Aorta (tissue), 5 donors: ENCODE data around the gene ZNF804A. TPM values are rescaled to one million over a fixed set of nuclear protein-coding genes. Genes with fewer than 3 reads are reported as not detected.

Experiments used
- ATAC-seq: fragments of 200-7000 bp; cut with Tn5 transposase; one replicate; pipeline ENCODE4 v1.9.1; 2022; ENCODE audit warnings: moderate library complexity; ENCODE audit not compliant: low FRiP score
- DNase-seq, 2 donors: peaks; one replicate each; pipeline ENCODE4 v3.0.0-alpha.2; 2020
- H3K27ac ChIP-seq, 2 donors: one replicate each; pipeline ENCODE4 v1.5.1; 2013; ENCODE audit warnings: low read length in 2 of 2, mild to moderate bottlenecking in 2 of 2, moderate library complexity in 2 of 2, control low read depth in 1 of 2, inconsistent platforms in 1 of 2, low read depth in 1 of 2
- H3K27me3 ChIP-seq, 2 donors: one replicate each; pipeline ENCODE4 v1.6.1; 2013; ENCODE audit warnings: control low read depth in 1 of 2, low read length in 1 of 2, mild to moderate bottlenecking in 1 of 2, moderate library complexity in 1 of 2; ENCODE audit not compliant: insufficient read depth in 2 of 2, control insufficient read depth in 1 of 2
- H3K36me3 ChIP-seq, 2 donors: one replicate each; pipeline ENCODE4 v1.6.1; 2013; ENCODE audit warnings: control low read depth in 1 of 2, low read length in 1 of 2, mild to moderate bottlenecking in 1 of 2; ENCODE audit not compliant: insufficient read depth in 2 of 2, control insufficient read depth in 1 of 2
- H3K4me1 ChIP-seq, 2 donors: one replicate each; pipeline ENCODE4 v1.6.1; 2013; ENCODE audit warnings: low read length in 2 of 2, control low read depth in 1 of 2, mild to moderate bottlenecking in 1 of 2, moderate library complexity in 1 of 2; ENCODE audit not compliant: insufficient read depth in 2 of 2, control insufficient read depth in 1 of 2
- H3K4me3 ChIP-seq, 2 donors: one replicate each; pipeline ENCODE4 v1.5.1; 2013; ENCODE audit warnings: low read length in 2 of 2, control low read depth in 1 of 2, mild to moderate bottlenecking in 1 of 2
- H3K9me3 ChIP-seq: one replicate; pipeline ENCODE4 v1.6.1; 2013; ENCODE audit warnings: mild to moderate bottlenecking, low read length; ENCODE audit not compliant: control insufficient read depth
- WGBS, 2 donors: extraction: QIAGEN DNeasy Blood & Tissue Kit; methylation state at CpG; one replicate each; pipeline ENCODE4 v1.1.7; 2013; 5-methylcytosine and 5-hydroxymethylcytosine counted together
- intact Hi-C, 2 donors: fragments of 100-400 bp; cut with DNase I; formaldehyde crosslinking; loops; one replicate each; pipeline versions ENCODE4 v1.14.2 to v1.15.0; 2022
- polyA plus RNA-seq, 2 donors: library from polyadenylated mRNA; stranded (reverse); fragments of 200-250 nt; gene quantifications; one replicate each; pipeline ENCODE4 v1.2.3, GENCODE V29; 2013
- total RNA-seq, 2 donors: library from RNA; stranded (reverse); fragmentation: NEBNext Ultra II Directional; extraction: Animal tissue kit (Norgen Biotek cat#: 25700); gene quantifications; one replicate each; pipeline ENCODE4 v1.2.1, GENCODE V29; 2021
- donor health status: healthy with polysubstance abuse.
- donor health status: Bipolar disorder and iron deficiency.
- donor health status: DM: no; HTN: no; CAD: no.
- donor health status: DM: no; HTN: no; CAD: no.
- donor health status: DM: yes; HTN: yes; CAD: no.

ZNF804A gene
- total and polyA plus RNA-seq, 4 donors: 0.23 to 0.33 TPM; not detected in 2

DNA sequence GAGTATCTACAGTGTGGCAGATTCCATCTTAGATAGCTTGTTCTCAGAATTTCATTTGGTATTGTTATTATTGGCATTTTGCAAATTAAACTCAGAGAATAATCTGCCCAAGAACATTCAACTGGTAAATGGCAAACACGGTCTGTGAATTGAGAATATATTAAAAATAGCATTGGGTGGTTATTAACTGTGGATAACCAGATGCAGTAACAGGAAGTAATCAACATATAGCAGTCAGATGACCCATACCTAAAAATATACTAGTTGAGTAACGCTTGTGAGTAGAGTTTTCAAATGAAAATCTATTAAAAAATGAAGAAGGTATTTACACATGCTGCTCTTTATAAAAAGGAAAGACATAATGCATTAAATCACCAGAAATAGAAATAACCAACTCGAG is 129.5 kb downstream of the ZNF804A start:
- Histone ChIP-seq H3K4me1 (no peaks in the 10 kb centered on the region), H3K4me3 (no peak overlapping the region), H3K27ac (no peak overlapping the region), H3K27me3 (no peaks in the 10 kb centered on the region), H3K9me3 (no peaks in the 10 kb centered on the region), H3K36me3 (no peaks in the 10 kb centered on the region)
- no peak for DNase-seq
- 34 to 39% methylated on average over 3 of the region's 3 CpGs for WGBS, 2 donors
- ATAC-seq: no peak
- intact Hi-C loops: no loop called here

GRCh38 chr2:184728411-184728810 is 130.1 kb downstream of the ZNF804A start:
- intact Hi-C loops: no loop called here
- Histone ChIP-seq H3K27me3 (no peaks in the 10 kb centered on the region), H3K4me1 (no peaks in the 10 kb centered on the region), H3K36me3 (no peaks in the 10 kb centered on the region), H3K4me3 (no peak overlapping the region), H3K27ac (no peak overlapping the region), H3K9me3 (no peaks in the 10 kb centered on the region)
- ATAC-seq (no peak), DNase-seq (no peak)

GRCh38 chr2:184729581-184729980 is 131.3 kb downstream of the ZNF804A start:
- intact Hi-C loops: no loop called here
- no peak for ATAC-seq
- Histone ChIP-seq H3K9me3 (no peaks in the 10 kb centered on the region), H3K4me1 (no peaks in the 10 kb centered on the region), H3K4me3 (no peak overlapping the region), H3K27ac (no peak overlapping the region), H3K27me3 (no peaks in the 10 kb centered on the region), H3K36me3 (no peaks in the 10 kb centered on the region)
- 23 to 38% methylated on average over 3 of the region's 3 CpGs for WGBS, 2 donors
- no peak for DNase-seq

- no peak overlapping the region for H3K4me3 ChIP-seq
- H3K27me3 ChIP-seq: no peaks in the 10 kb centered on the region
- intact Hi-C loops: no loop called here
- H3K36me3 ChIP-seq: no peaks in the 10 kb centered on the region
- H3K9me3 ChIP-seq: no peaks in the 10 kb centered on the region
- H3K27ac ChIP-seq: no peak overlapping the region
- DNase-seq (no peak), ATAC-seq (no peak)
- H3K4me1 ChIP-seq: no peaks in the 10 kb centered on the region
- 90 to 95% methylated on average over 1 of the region's 1 CpG for WGBS, 2 donors
Measured at GRCh38 chr2:184730288-184730687, 132.0 kb downstream of the ZNF804A start.

DNA sequence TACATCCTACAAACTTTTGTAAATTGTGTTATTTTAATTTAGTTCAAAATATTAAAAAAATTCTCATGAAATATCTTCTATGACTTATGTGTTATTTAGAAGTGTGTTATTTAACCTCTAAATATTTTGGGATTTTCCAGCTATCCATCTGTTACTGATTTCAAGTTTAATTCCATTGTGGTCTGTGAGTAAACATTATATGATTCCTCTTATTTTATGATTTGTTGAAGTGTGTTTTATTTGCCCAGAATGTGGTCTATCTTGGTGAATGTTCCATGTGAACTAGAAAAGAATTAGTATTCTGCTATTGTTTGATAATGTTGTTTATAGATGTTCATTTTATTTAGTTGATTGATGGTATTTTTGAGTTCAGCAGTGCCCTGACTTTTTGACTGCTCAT is 136.0 kb downstream of the ZNF804A start:
- no peak for DNase-seq

GRCh38 chr2:184735611-184736010 is 137.3 kb downstream of the ZNF804A start:
- no peak for DNase-seq
- no peaks in the 10 kb centered on the region for H3K27me3 ChIP-seq
- H3K27ac ChIP-seq: no peak overlapping the region
- intact Hi-C loops: no loop called here
- WGBS, 2 donors: 59 to 71% methylated on average over 1 of the region's 1 CpG
- H3K36me3 ChIP-seq: no peaks in the 10 kb centered on the region
- H3K9me3 ChIP-seq: no peaks in the 10 kb centered on the region
- no peak for ATAC-seq
- no peak overlapping the region for H3K4me3 ChIP-seq
- H3K4me1 ChIP-seq: no peaks in the 10 kb centered on the region

More for the DNA sequence above, 136.0 kb downstream of the ZNF804A start:
- H3K27me3 ChIP-seq: no peaks in the 10 kb centered on the region
- no peaks in the 10 kb centered on the region for H3K4me1 ChIP-seq
- H3K9me3 ChIP-seq: no peaks in the 10 kb centered on the region
- ATAC-seq: no peak
- intact Hi-C loops: no loop called here
- H3K4me3 ChIP-seq: no peak overlapping the region
- H3K36me3 ChIP-seq: no peaks in the 10 kb centered on the region
- H3K27ac ChIP-seq: no peak overlapping the region

DNA sequence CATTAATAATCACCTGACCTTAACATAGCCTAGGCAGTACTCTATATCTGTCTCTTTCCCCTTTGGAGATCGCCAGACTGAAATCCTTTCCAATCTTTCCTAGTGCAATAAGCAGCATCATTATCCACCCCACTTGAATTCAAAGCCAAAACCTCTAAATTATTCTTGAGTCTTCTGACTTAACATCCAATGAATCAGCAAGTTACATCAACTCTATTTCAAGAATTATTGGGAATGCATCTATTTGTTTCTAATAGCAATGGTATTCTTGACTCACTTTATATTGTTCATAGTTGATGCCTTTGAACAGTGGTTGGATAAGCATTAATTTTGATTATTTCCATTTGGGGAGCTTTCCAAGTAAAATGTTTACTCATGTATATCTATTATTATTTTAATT is 144.8 kb downstream of the ZNF804A start:
- Histone ChIP-seq H3K27me3 (peaks cover 0 to 1% of the 10 kb centered on the region in 2 donors), H3K9me3 (no peaks in the 10 kb centered on the region), H3K4me3 (no peak overlapping the region), H3K4me1 (no peaks in the 10 kb centered on the region), H3K27ac (no peak overlapping the region), H3K36me3 (no peaks in the 10 kb centered on the region)
- 88 to 90% methylated on average over 1 of the region's 1 CpG for WGBS, 2 donors
- ATAC-seq: no peak
- DNase-seq: no peak
- intact Hi-C loops: no loop called here

DNA sequence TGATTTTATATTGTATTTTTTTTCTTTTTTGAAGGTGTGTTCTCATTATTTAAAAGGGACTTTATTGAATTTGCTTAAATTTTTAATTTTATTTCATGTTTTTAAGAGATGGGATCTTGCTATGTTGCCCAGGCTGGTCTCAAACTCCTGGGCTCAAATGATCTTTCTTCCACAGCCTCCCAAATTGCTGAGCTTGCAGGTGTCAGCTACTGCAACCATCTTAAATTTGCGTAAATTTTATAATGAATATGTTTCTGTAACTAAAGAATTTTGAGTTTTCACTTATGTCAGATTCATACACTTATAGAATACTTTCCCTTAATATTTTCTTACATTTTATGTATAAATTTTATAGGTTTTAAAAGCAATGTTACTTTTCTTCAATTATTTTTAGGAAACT is 157.8 kb downstream of the ZNF804A start:
- Histone ChIP-seq H3K9me3 (no peaks in the 10 kb centered on the region), H3K4me1 (no peaks in the 10 kb centered on the region), H3K27me3 (no peaks in the 10 kb centered on the region), H3K36me3 (no peaks in the 10 kb centered on the region), H3K27ac (no peak overlapping the region), H3K4me3 (no peak overlapping the region)
- no peak for ATAC-seq
- intact Hi-C loops: no loop called here
- 91% methylated on average over 1 of the region's 1 CpG for WGBS, 2 donors
- no peak for DNase-seq

- no peak for ATAC-seq
- Histone ChIP-seq H3K27me3 (no peaks in the 10 kb centered on the region), H3K27ac (no peak overlapping the region), H3K4me3 (no peak overlapping the region), H3K4me1 (no peaks in the 10 kb centered on the region), H3K36me3 (no peaks in the 10 kb centered on the region), H3K9me3 (no peaks in the 10 kb centered on the region)
- WGBS, 2 donors: 0 to 1% methylated on average over 2 of the region's 2 CpGs
- intact Hi-C loops: no loop called here
- no peak for DNase-seq
Measured at GRCh38 chr2:184756885-184757284, 158.6 kb downstream of the ZNF804A start.
